H9 (cell line): Measurements from ENCODE around the gene SEMA3D. TPM values are rescaled to one million over a fixed set of nuclear protein-coding genes. Genes with fewer than 3 reads are reported as not detected.

Experiments
- DNase-seq: peaks from one replicate; pipeline ENCODE4 v3.0.0-alpha.2; 2017
- H2AFZ ChIP-seq: one replicate; pipeline ENCODE4 v1.6.1; 2013; ENCODE audit warnings: mild to moderate bottlenecking, low read length, control low read depth, moderate library complexity
- H2AK5ac ChIP-seq: 2 replicates; pipeline ENCODE4 v1.6.1; 2013; ENCODE audit warnings: low read length, control low read depth, mixed read lengths; ENCODE audit not compliant: insufficient read length
- H2BK120ac ChIP-seq: one replicate; pipeline ENCODE4 v1.6.1; 2013; ENCODE audit warnings: low read depth, mild to moderate bottlenecking, low read length, control low read depth, inconsistent platforms; ENCODE audit not compliant: poor library complexity, severe bottlenecking
- H2BK12ac ChIP-seq: 2 replicates; pipeline ENCODE4 v1.6.1; 2013; ENCODE audit warnings: low read length, control low read depth, mixed read lengths, low read depth; ENCODE audit not compliant: insufficient read length
- H2BK15ac ChIP-seq: 2 replicates; pipeline ENCODE4 v1.6.1; 2013; ENCODE audit warnings: low read depth, low read length, control low read depth
- H2BK20ac ChIP-seq: one replicate; pipeline ENCODE4 v1.6.1; 2013; ENCODE audit warnings: low read depth, mild to moderate bottlenecking, low read length, control low read depth, inconsistent platforms; ENCODE audit not compliant: poor library complexity, severe bottlenecking
- H2BK5ac ChIP-seq: 2 replicates; pipeline ENCODE4 v1.6.1; 2013; ENCODE audit warnings: low read length, control low read depth, mixed read lengths; ENCODE audit not compliant: insufficient read length
- H3K14ac ChIP-seq: 2 replicates; pipeline ENCODE4 v1.6.1; 2013; ENCODE audit warnings: low read length, control low read depth; ENCODE audit not compliant: insufficient read depth
- H3K18ac ChIP-seq: 2 replicates; pipeline ENCODE4 v1.6.1; 2013; ENCODE audit warnings: low read depth, mild to moderate bottlenecking, mixed read lengths, low read length, control low read depth; ENCODE audit not compliant: insufficient read length
- H3K23ac ChIP-seq: 2 replicates; pipeline ENCODE4 v1.6.1; 2013; ENCODE audit warnings: low read length, control low read depth, mixed read lengths, low read depth; ENCODE audit not compliant: insufficient read length
- H3K23me2 ChIP-seq: 2 replicates; pipeline ENCODE4 v1.6.1; 2013; ENCODE audit warnings: low read depth, mild to moderate bottlenecking, mixed read lengths, low read length, control low read depth; ENCODE audit not compliant: insufficient read length, poor library complexity, severe bottlenecking
- H3K27ac ChIP-seq: 2 replicates; pipeline ENCODE4 v1.5.1; 2013; ENCODE audit warnings: low read length, control low read depth, mixed read lengths, low read depth; ENCODE audit not compliant: insufficient read length
- H3K27me3 ChIP-seq: 2 replicates; pipeline ENCODE4 v1.6.1; 2013; ENCODE audit warnings: low read length, control low read depth, inconsistent platforms; ENCODE audit not compliant: insufficient read depth
- H3K4ac ChIP-seq: 2 replicates; pipeline ENCODE4 v1.6.1; 2013; ENCODE audit warnings: low read depth, mild to moderate bottlenecking, control low read depth, inconsistent platforms, low read length, moderate library complexity
- H3K4me1 ChIP-seq: 2 replicates; pipeline ENCODE4 v1.6.1; 2013; ENCODE audit warnings: low read length, control low read depth, inconsistent platforms; ENCODE audit not compliant: insufficient read depth
- H3K4me2 ChIP-seq: 2 replicates; pipeline ENCODE4 v1.6.1; 2013; ENCODE audit warnings: low read length, control low read depth, mixed read lengths; ENCODE audit not compliant: insufficient read length, insufficient read depth
- H3K56ac ChIP-seq: 2 replicates; pipeline ENCODE4 v1.6.1; 2013; ENCODE audit warnings: low read depth, mild to moderate bottlenecking, mixed read lengths, low read length, control low read depth; ENCODE audit not compliant: insufficient read length
- H3K79me1 ChIP-seq: 2 replicates; pipeline ENCODE4 v1.6.1; 2013; ENCODE audit warnings: low read depth, mild to moderate bottlenecking, moderate library complexity, low read length, control low read depth, inconsistent platforms; ENCODE audit not compliant: insufficient read depth, poor library complexity, severe bottlenecking
- H3K79me2 ChIP-seq: 2 replicates; pipeline ENCODE4 v1.6.1; 2013; ENCODE audit warnings: low read length, control low read depth, inconsistent platforms; ENCODE audit not compliant: insufficient read depth
- H3K9ac ChIP-seq: 2 replicates; pipeline ENCODE4 v1.6.1; 2013; ENCODE audit warnings: low read length, control low read depth, mixed read lengths; ENCODE audit not compliant: insufficient read length; ENCODE audit errors: extremely low read depth
- H3K9me3 ChIP-seq: one replicate; pipeline ENCODE4 v1.6.1; 2013; ENCODE audit warnings: low read depth, low read length, inconsistent platforms; ENCODE audit not compliant: control insufficient read depth
- H3T11ph ChIP-seq: one replicate; pipeline ENCODE4 v1.6.1; 2013; ENCODE audit warnings: mild to moderate bottlenecking, low read length, control low read depth, inconsistent platforms
- H4K20me1 ChIP-seq: one replicate; pipeline ENCODE4 v1.6.1; 2013; ENCODE audit not compliant: control insufficient read depth, insufficient read length, insufficient read depth
- H4K5ac ChIP-seq: 2 replicates; pipeline ENCODE4 v1.6.1; 2013; ENCODE audit warnings: low read depth, mild to moderate bottlenecking, mixed read lengths, low read length, control low read depth; ENCODE audit not compliant: insufficient read length
- H4K8ac ChIP-seq: replicated peaks from 2 replicates; pipeline ENCODE4 v1.6.1; 2013; ENCODE audit warnings: low read length, control low read depth, mixed read lengths, low read depth; ENCODE audit not compliant: insufficient read length
- H4K91ac ChIP-seq: 2 replicates; pipeline ENCODE4 v1.6.1; 2013; ENCODE audit warnings: low read depth, mild to moderate bottlenecking, moderate library complexity, mixed read lengths, low read length, control low read depth; ENCODE audit not compliant: insufficient read length
- H3K27ac Mint-ChIP-seq, 3 experiments: 2 replicates in 2 of 3; 3 replicates in 1 of 3; pipeline ENCODE4 v1.8.0; 2020 to 2021; ENCODE audit warnings: mixed read lengths in 3 of 3, mild to moderate bottlenecking in 1 of 3, moderate library complexity in 1 of 3
- H3K27me3 Mint-ChIP-seq: 2 replicates; pipeline ENCODE4 v1.8.0; 2021; ENCODE audit warnings: low read depth, mild to moderate bottlenecking, moderate library complexity, mixed read lengths
- H3K36me3 Mint-ChIP-seq, 3 experiments: 2 replicates in 2 of 3; 3 replicates in 1 of 3; pipeline ENCODE4 v1.8.0; 2020 to 2021; ENCODE audit warnings: low read depth in 3 of 3, mixed read lengths in 3 of 3; ENCODE audit not compliant: insufficient read depth in 1 of 3
- H3K4me1 Mint-ChIP-seq, 2 experiments: 2 replicates each; pipeline ENCODE4 v1.8.0; 2020; ENCODE audit warnings: mixed read lengths in 2 of 2
- H3K4me3 Mint-ChIP-seq, 2 experiments: 2 replicates in 1 of 2; 3 replicates in 1 of 2; pipeline ENCODE4 v1.8.0; 2020 to 2021; ENCODE audit warnings: mild to moderate bottlenecking in 2 of 2, mixed read lengths in 2 of 2, moderate library complexity in 1 of 2
- H3K9me3 Mint-ChIP-seq, 2 experiments: 2 replicates in 1 of 2; 3 replicates in 1 of 2; pipeline ENCODE4 v1.8.0; 2020; ENCODE audit warnings: mild to moderate bottlenecking in 2 of 2, mixed read lengths in 2 of 2, moderate library complexity in 1 of 2
- CTCF ChIP-seq: fragments of 200-600 bp; sonication (generic); conservative IDR thresholded peaks from 3 replicates; pipeline ENCODE4 v1.8.0; 2021; ENCODE audit warnings: antibody characterized with exemption, mild to moderate bottlenecking
- WGBS: extraction: QIAGEN DNeasy Blood & Tissue Kit; methylation state at CpG from one replicate; pipeline ENCODE4 v1.1.7; 2013; ENCODE audit warnings: missing lambda C conversion rate, low lambda C conversion rate, mixed read lengths; ENCODE audit not compliant: insufficient read length; ENCODE audit errors: extremely low coverage; 5-methylcytosine and 5-hydroxymethylcytosine counted together
- total RNA-seq: library from RNA; stranded (reverse); gene quantifications from 2 replicates; pipeline ENCODE4 v1.2.1, GENCODE V29; 2021

SEMA3D gene
- total RNA-seq, 1 experiment from 2014 or later: 5.4 TPM

- Histone ChIP-seq H4K5ac (no peak overlapping the region), H2BK20ac (no peak overlapping the region), H2BK12ac (no peak overlapping the region), H3K56ac (no peak overlapping the region), H3K23me2 (no peaks in the 10 kb centered on the region), H3K9me3 (no peaks in the 10 kb centered on the region), H3K18ac (no peak overlapping the region), H3K27ac (no peak overlapping the region), H3T11ph (no peak overlapping the region), H3K27me3 (no peaks in the 10 kb centered on the region), H2AK5ac (no peak overlapping the region), H3K79me1 (no peaks in the 10 kb centered on the region), H3K9ac (no peak overlapping the region), H4K8ac (no peak overlapping the region), H2BK15ac (no peak overlapping the region), H4K20me1 (no peaks in the 10 kb centered on the region), H3K23ac (no peak overlapping the region), H2BK5ac (no peak overlapping the region), H3K4ac (no peak overlapping the region), H3K79me2 (no peaks in the 10 kb centered on the region), H3K4me2 (no peak overlapping the region), H2AFZ (no peak overlapping the region), H4K91ac (no peak overlapping the region), H2BK120ac (no peak overlapping the region), H3K14ac (no peak overlapping the region), H3K4me1 (no peaks in the 10 kb centered on the region)
- no peak overlapping the region for H3K27ac Mint-ChIP-seq
- TF ChIP-seq CTCF: no peak
- H3K4me3 Mint-ChIP-seq: no peak overlapping the region
- no CpG with 5 or more reads among the region's 4 CpGs for WGBS
- no peaks in the 10 kb centered on the region for H3K27me3 Mint-ChIP-seq
- no peaks in the 10 kb centered on the region for H3K4me1 Mint-ChIP-seq
- DNase-seq: no peak
- H3K36me3 Mint-ChIP-seq: no peaks in the 10 kb centered on the region
- no peaks in the 10 kb centered on the region for H3K9me3 Mint-ChIP-seq
Observed at GRCh38 chr7:85125176-85125575, 61.7 kb downstream of the SEMA3D start.
